NCI-H2107 treated with DMSO at 0.1 percent for 48 hours (cell line): Measurements from ENCODE around the gene PLPPR1.
"Not testable (repeated sequence)": the region's sequence is repeated elsewhere in the genome, so short reads cannot be mapped to it uniquely, and the experiment has no call there.

Source experiments
- DNase-seq: peaks from one replicate; lab custom pipeline; 2025; ENCODE audit not compliant: unreplicated experiment; lab: John Stamatoyannopoulos, UW

Gene PLPPR1

DNA sequence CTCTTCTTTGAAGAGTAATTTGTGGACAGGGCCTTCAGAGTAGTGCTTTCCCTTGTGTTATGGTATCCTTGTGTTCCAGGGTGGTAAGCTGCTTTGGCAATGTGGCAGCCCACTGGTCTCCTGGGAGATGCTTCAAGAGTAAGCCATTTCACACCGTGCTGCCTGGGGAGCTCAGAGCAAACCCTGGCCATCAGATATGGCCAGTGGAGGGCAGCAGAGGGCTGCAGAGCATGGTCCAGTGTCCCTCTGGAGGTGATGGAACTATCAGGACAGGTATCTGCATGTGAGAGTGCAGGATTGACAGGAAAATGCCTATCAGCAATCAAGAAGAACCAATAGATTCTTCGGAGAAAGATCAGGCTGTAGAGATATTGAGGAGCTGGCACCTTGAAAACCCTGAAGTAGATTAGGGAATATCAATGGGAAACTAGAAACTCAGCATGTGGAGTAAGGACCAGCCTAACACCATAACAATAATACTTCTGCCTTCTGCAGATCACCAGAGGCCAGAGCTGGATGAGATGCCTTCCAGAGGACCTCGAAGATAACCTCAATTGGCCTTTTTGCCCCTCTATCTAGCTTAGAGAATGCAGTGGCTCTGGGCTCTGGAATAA is 90.8 kb downstream of the PLPPR1 start:
- DNase-seq: peak; percentile 73

DNA sequence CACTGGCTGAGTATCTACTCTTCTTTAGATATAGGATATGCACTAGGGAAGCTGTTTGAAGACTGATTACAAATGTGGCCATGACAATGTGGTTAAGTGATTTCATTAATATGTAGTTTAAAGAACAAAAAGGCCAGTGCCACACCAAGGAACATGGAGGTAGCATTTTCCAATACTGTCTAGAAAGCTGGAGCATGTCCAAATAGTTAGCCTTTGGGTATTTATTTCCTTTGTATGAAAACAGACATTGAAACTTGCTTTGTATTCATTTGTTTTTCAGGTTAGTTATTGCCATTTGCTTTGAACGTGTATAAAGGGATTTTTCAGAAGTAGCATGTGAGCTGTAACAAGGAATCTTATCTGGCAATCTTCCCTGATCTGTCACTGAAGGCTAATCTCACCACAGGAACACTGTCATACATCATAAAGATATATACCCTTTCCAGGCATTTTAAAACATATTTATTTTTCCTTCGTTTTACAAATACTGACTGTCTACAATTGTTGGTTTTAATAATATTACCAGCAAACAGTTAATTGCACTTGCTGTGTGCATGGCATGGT is 93.4 kb downstream of the PLPPR1 start:
- no peak for DNase-seq

DNA sequence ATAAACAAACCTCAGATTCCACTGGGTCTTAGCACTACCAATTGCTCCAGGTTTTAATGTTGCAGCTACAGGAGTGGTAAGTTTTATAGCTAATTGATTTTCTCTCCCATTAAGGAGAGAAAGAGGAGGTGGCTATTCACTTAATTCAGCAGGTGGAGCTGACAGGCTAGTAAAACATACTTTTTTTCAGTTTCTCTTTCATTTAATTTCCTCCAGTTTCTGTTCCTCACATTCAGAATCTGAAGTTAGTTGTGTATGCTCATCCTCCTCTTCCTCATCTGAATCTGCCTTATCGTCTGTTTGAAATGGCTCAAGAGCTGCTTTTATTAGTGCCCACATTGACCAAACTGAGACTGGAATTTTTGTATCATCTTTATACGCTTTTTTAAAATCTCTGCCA is 98.0 kb downstream of the PLPPR1 start:
- DNase-seq: no peak

DNA sequence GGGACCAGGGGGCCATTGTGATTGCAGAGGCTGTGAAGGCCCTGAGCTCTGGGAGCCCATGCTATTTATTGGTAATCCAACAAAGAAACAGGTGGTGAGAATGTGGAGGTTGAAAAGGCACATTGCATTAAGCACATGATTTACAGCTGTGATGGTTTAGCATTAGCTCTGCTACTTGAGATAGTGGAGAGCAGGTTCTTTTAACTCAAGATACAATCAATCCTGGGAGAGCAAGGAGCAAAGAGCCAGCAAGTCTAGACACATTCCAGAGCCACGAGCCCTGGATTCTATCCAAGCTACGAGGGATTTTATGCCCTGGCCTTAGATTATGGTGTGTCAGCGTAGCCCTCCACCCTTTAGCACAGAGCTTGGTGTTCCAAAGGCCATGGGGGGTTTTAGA is 98.8 kb downstream of the PLPPR1 start:
- not testable (repeated sequence) for DNase-seq

DNA sequence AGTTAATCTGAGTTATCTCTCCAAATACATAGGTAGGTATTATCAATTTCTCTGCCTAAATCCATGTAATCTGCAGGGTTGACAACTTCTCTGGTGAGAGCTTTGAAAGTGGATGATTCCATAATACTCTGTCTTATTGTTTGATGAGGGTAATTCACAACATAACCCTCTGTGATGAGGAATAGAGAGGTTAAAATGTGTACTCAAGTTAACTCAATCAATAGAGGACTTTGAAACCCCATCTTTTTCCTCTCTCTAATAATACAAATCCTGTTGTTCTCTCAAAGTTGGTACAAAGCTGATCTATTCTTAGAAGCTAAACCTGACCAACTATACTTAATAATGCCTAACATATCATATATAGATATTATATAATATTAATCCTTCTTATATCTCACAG is 100.1 kb downstream of the PLPPR1 start:
- DNase-seq: no peak

DNA sequence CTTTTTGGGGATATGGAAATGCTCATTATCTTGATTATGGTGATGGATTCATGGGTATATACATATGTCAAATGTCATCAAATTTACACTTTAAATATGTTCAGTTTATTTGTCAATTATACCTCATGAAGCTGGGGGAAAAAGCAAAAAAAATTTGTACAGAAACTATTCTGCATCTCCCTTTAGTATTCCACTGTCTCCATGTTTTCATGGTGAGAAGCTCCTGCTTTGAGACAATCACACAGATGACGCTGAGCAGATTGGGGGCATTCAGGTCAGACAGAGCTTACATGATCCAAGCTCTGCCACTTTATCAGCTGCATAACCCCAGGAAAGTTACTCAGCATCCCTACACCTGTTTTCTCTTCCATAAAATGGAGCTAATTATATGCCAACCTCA is 101.5 kb downstream of the PLPPR1 start:
- DNase-seq: no peak

DNA sequence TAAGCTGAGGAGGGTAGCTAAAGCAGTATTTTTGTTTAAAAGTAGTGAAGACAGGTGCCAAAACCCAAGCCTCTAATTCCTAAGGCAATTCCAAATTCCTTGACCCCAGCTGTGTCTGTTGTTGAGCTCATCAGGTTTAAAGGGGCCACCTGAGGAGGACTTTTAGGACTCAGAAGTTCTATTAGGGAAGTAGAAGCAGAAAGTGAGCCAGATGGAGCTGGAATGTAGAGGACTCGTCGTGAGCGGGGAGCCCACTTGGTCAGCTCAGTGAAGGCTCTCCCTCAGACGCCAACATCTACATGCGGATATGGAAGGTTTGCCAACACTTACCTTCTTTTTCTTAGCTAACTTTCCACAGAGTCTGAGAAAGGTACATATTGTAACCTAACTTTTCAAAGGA is 102.8 kb downstream of the PLPPR1 start:
- no peak for DNase-seq

DNA sequence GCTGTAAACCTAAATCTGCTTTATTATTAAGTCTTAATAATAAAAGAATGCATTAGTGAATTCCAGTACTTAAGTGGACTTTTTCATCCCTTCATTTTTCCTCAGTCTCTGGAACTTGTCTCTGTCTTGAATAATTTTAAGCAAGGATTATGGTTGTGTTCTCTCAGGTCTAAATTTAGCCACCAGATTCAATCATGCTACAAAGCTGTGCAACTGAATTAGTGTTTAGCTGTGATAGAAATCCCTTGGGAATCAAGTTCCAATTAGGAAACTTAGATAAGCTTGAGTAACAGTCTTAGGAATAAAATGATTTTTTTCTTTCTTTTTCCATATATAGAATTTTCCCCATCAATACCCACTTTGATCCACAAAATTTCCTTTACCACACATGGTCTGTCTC is 104.3 kb downstream of the PLPPR1 start:
- no peak for DNase-seq

DNA sequence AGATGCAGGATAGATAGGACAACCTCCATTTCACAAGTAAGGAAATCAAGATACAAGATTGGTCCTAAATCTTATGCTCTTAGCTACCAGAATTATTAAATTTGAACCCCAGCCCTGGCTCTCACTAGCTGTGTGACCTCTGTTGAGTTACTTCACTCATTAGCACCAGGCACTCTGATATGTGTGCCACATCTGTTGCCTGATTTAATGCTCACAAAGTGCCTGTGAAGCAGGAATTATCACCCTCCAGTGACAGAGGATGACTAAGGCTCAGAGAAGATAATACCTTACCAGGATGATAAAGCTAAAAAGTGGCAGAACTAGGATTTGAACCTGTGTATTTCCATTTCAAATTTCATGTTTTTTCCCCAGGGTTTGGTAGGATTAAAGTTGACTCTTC is 110.0 kb downstream of the PLPPR1 start:
- no peak for DNase-seq

DNA sequence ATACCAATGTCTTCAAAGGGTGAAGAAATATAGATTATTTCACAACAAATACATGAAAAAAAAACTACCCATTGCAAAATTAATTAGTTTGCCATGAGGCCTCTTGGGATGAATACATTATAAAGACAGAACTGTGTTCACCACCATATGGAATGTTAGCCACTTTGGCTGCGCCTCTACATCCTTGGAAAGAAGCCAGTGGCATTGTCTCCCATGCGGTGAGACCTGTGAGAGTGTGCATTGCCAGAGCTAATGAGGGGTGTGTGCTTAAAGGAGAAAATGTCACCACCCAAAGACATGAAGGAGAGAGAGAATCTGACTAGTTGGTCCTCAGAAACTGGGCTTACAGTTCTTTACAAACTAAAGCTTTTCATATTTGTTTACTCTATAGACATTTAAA is 110.6 kb downstream of the PLPPR1 start:
- peak; percentile 13 for DNase-seq

DNA sequence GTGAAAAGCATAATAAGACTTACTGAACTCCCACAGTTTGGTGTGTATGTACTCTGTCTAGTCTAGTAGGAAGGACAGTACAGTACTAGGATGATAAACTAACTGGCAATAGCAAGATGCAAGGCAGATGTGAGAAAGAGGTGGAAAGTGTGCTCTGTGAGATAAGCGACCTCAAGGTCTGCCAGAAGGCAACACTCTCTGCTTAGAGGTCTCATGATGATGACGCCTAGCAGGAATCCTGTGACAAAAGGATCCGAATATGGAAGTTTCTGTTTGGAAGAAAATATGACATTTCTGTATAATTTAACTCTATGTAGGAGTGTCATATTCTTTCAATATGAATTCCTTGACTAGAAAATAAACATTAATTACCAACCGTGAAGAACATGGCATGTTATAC is 112.2 kb downstream of the PLPPR1 start:
- DNase-seq: no peak

DNA sequence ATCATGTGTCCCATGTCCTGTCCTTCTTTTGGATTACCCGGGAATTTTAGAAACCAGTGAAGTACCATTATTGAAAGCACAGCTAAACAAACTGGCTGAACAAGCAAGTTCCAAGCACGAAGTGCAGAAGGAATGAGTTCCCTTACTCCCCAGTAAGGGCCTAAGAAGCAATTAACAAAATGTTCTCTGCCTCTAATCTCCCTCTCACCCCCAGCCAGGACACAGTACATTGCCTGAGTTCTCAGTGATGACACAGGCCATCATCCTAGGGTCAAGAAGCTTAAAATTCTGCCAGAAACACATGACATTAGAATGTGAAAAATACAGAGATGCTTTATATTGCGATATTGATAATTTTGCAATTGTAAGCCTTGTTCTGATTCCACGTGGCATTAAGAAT is 118.0 kb downstream of the PLPPR1 start:
- DNase-seq: no peak

DNA sequence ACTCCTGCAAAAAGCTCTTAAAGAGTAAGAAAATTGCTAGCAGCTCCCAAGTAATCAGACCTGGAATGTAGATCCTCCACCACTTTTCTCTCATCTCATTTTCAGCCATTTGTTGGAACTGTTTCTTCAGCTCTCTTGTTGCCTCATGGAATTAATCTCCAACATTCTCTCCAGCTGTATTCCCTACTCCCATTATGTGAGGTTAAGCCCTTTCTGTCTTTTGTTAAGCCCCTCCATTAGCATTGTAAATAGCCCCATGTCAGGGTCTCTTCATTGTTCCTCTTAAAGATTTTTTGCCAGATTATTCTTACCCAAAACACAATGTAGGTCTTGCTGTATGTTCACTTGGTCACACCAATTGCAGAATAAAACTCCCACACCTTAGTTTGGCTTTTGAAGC is 119.8 kb downstream of the PLPPR1 start:
- DNase-seq: no peak

DNA sequence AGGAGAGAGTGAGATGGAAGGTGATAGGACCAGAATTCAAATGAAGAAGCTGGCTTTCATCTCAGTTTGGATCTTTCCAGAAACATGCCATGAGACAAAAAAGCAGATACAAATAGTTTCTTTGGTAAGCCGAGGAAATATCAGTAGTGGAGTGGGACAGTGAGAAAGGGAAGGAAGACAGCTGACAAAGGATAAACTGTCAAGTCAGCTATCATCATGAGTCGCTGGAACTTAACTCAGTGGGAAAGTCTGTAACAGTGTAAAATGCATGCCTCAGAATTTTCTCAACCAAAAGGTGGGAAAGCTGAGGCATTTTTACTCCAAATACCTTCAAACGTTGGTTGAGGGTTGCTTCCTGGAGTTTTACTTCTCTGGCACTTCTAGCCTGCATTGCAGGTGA is 129.8 kb downstream of the PLPPR1 start:
- no peak for DNase-seq

DNA sequence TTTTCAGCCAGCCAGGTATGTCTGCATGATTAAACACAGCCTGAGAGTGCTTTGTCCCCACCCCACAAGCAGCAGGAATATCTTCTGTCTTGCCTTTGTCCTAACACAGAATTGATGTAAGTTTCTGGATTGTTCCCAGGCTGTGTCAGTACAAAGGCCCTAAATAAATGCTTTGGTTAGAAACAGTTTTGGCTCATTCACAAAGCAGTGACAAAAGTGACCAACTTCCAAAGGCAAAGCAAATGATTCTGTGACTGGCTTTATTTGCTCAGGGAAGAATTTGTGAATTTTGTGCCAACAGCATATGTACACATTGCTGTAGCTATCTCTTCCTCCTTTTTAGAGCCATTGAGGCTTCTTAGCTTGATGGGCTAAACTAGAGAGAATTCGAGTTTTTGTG is 133.7 kb downstream of the PLPPR1 start:
- DNase-seq: no peak

DNA sequence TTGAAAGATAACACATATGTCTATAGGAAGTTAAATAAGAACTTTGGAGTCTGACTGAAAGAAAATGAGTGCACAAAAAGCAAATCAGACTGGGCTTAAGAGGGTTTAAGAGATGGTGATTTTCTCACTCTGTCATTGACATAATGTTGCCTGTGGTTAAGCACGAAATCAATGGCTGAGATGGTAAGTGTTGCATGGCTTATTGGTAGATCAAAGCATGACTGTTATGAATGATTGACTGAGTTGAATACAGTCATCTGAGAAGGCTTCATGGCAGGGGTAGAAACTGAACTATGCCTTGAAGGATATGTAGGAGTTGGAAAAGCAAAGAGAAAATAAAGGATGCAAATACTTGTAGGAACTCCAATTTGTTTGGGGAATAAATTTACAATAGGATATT is 136.6 kb downstream of the PLPPR1 start:
- no peak for DNase-seq

DNA sequence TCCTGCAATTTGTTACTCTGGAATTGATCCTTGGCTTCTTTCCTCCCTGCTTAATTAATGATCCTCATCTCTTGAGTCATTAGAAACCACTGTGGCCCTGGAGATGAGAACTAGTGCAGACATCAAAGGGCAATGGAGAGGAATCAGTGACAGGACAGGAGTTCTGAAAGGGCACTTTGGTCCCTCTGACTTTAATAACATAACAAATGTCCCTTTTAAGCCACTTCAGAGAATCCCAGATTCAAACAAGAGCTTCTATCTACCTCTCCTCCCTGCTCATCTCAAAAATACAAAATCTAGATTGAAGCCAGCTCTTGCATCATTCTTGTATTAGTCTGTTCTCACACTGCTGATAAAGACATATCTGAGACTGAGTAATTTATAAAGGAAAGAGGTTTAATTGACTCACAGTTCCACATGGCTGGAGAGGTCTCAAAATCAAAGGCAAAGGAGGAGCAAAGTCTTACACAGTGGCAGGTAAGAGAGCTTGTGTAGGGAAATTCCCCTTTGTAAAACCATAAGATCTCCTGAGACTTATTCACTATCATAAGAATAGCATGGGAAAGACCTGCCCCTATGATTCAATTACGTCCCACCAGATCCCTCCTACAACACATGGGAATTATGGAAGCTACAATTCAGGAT is 139.1 kb downstream of the PLPPR1 start:
- no peak for DNase-seq

DNA sequence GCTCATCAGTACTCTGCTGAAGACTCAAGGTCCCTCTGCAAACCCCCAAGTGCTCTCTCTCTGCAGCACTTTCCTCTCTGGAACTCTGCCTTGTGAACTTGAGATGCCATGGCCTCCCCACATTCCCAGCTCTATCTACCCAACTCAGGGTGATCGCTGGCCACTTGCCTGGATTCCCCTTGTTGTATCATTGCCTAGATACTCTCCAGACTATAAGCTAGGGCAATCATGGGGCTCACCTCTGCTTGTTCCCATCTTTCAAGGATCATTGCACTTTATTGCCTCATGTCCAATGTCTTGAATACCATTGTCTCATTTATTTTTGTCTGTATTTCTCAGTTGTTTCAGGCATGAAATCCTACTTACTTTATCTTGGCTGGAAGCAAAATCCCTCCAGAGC is 144.1 kb downstream of the PLPPR1 start:
- no peak for DNase-seq

DNA sequence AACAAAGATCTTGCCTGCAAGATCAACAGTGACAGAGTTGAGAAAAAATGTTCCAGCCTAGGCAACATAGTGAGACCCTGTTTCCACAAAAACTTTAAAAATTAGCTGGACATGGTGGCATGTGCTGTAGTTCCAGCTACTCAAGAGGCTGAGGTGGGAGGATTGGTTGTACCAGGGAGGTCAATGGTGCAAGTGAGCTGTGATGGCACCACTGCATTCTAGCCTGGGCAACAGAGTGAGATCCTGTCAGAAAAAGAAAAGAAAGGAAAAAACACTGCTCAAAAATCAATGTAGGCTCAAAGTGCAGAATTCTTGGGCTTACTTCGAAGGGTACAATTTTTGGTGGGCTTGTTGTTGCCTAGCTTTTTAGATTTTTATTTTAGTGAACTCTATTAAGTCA is 145.4 kb downstream of the PLPPR1 start:
- no peak for DNase-seq

DNA sequence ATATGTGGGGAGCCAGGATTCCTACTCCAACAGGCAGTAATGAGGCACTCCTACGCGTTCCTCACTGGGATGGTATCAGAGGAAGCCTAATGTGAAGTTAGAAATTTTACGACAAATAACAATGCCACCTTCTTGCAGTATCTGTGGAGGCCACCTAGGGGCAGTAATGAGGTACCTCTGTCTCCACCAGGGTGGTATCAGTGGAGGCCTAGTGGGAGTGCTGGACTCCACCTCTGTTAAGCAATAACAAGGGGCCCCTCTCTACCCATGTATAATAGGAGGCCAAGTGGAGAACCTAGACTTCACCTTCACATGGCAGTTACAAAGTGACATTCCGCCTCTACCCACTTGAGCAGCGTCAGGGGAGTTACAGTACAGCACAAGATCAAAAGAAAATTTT is 147.9 kb downstream of the PLPPR1 start:
- no peak for DNase-seq

DNA sequence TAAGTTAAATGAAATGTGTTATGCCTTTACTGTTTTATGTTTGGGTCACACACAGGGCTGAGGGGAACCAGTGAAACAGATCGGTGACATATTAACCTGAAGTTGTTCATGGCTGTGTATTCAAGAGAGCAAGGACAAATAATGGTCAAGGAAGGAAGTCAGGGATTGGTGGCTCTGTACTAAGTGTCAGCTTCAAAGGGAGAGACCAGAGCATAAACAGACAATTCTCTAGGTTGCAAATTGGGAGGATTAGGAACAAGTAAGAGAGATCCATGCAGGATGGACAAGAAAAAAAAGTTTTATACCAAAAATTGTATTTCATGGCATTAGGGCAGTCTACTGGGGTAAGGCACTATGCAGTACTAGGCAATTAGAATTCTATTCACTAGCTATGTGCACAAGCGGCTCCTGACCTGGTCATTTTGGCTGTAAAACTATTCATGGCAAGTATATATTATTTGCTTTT is 156.3 kb downstream of the PLPPR1 start:
- DNase-seq: no peak

DNA sequence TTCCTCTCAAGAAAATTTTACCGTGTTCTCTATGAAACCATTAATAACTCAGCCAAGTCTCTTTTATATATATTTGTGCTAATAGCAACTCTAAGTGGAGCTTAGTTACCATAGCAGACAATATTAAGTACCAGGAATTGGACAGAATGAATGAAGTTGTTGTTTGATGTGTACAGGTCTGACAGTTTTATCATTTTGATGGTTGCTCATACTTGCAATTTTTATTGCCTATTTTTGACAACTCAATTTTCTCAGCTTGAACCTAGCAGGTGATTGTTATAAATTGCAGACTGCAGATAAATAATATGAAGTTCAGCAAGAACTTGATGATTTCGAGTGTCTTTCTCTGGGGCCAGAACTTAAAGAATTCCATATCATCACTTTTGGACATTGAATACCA is 163.2 kb downstream of the PLPPR1 start:
- DNase-seq: no peak

DNA sequence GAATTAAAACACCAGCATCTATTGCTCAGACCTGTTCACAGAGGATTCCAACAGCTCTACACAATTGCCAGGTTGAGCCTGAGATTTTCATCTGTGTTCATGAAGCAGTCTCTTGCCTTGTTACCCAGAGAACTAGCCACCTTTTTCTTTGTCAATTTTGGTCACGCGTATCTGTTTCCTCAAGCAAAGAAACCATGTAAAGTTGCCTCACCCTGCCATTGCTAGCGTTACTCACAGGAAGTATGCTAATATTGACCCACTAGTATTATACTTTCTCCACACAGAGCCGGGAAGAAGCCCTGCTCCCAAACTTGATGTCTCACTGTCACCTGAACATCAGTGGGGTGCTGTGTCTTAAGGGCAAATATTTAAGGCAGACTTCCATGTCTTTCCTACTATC is 168.5 kb downstream of the PLPPR1 start:
- DNase-seq: no peak
